ENCODE measurements around the gene EYS.
"Not testable (repeated sequence)": the region's sequence is repeated elsewhere in the genome, so short reads cannot be mapped to it uniquely, and the experiment has no call there.

Gene EYS

GRCh38 chr6:64034910-64035655 is 1671.9 kb downstream of the EYS start:
- DNase-seq (ENCODE audit: low read depth), result no peak

- no peak for DNase-seq (ENCODE audit: low read depth)
Observed at GRCh38 chr6:64034291-64034690, 1672.7 kb downstream of the EYS start.

- DNase-seq (ENCODE audit: low read depth), result not testable (repeated sequence)
Observed at GRCh38 chr6:64030950-64031618, 1675.9 kb downstream of the EYS start.

- DNase-seq (ENCODE audit: low read depth), result no peak
Observed at GRCh38 chr6:64023693-64024092, 1683.3 kb downstream of the EYS start.

- no peak for DNase-seq (ENCODE audit: low read depth)
Observed at GRCh38 chr6:64014595-64014994, 1692.4 kb downstream of the EYS start.

- DNase-seq (ENCODE audit: low read depth), result no peak
Observed at GRCh38 chr6:64013011-64013410, 1694.0 kb downstream of the EYS start.

- no peak for DNase-seq (ENCODE audit: low read depth)
Observed at GRCh38 chr6:64012351-64013001, 1694.5 kb downstream of the EYS start.

- DNase-seq (ENCODE audit: low read depth), result no peak
Observed at GRCh38 chr6:64010666-64011065, 1696.4 kb downstream of the EYS start.

- no peak for DNase-seq (ENCODE audit: low read depth)
Observed at GRCh38 chr6:64010010-64010409, 1697.0 kb downstream of the EYS start.

GRCh38 chr6:64006246-64006645 is 1700.8 kb downstream of the EYS start:
- no peak for DNase-seq (ENCODE audit: low read depth)

- DNase-seq (ENCODE audit: low read depth), result no peak
Observed at GRCh38 chr6:64000818-64001491, 1706.1 kb downstream of the EYS start.

- DNase-seq (ENCODE audit: low read depth), result no peak
Observed at GRCh38 chr6:63999613-64000012, 1707.4 kb downstream of the EYS start.

GRCh38 chr6:63998991-63999390 is 1708.0 kb downstream of the EYS start:
- DNase-seq (ENCODE audit: low read depth), result no peak

- DNase-seq (ENCODE audit: low read depth), result no peak
Observed at GRCh38 chr6:63997734-63998133, 1709.3 kb downstream of the EYS start.

GRCh38 chr6:63997221-63997620 is 1709.8 kb downstream of the EYS start:
- no peak for DNase-seq (ENCODE audit: low read depth)

- DNase-seq (ENCODE audit: low read depth), result no peak
Observed at GRCh38 chr6:63985223-63985622, 1721.8 kb downstream of the EYS start.

- DNase-seq (ENCODE audit: low read depth), result no peak
Observed at GRCh38 chr6:63975699-63976098, 1731.3 kb downstream of the EYS start.

GRCh38 chr6:63968650-63969049 is 1738.4 kb downstream of the EYS start:
- no peak for DNase-seq (ENCODE audit: low read depth)

GRCh38 chr6:63964366-63964765 is 1742.7 kb downstream of the EYS start:
- no peak for DNase-seq (ENCODE audit: low read depth)

GRCh38 chr6:63963769-63964315 is 1743.2 kb downstream of the EYS start:
- no peak for DNase-seq (ENCODE audit: low read depth)

- DNase-seq (ENCODE audit: low read depth), result not testable (repeated sequence)
Observed at GRCh38 chr6:63953336-63954021, 1753.5 kb downstream of the EYS start.

Measured in stimulated activated CD8-positive, alpha-beta memory T cell treated with anti-CD3 and anti-CD28 coated beads, Interleukin-4, amount 100 ng/mL, for 24 hours (primary cell).